ELF-1 (cell line): ENCODE results near the gene ARNT2.
A peak's percentile ranks its signal among the peaks of the same experiment; 100 is the strongest.
"Not testable (repeated sequence)": the region's sequence is repeated elsewhere in the genome, so short reads cannot be mapped to it uniquely, and the experiment has no call there.

ENCODE experiments used
- DNase-seq: peaks from one replicate; pipeline ENCODE4 v3.0.0-alpha.2; 2016; ENCODE audit warnings: low read depth, low spot score

ARNT2 gene

DNA sequence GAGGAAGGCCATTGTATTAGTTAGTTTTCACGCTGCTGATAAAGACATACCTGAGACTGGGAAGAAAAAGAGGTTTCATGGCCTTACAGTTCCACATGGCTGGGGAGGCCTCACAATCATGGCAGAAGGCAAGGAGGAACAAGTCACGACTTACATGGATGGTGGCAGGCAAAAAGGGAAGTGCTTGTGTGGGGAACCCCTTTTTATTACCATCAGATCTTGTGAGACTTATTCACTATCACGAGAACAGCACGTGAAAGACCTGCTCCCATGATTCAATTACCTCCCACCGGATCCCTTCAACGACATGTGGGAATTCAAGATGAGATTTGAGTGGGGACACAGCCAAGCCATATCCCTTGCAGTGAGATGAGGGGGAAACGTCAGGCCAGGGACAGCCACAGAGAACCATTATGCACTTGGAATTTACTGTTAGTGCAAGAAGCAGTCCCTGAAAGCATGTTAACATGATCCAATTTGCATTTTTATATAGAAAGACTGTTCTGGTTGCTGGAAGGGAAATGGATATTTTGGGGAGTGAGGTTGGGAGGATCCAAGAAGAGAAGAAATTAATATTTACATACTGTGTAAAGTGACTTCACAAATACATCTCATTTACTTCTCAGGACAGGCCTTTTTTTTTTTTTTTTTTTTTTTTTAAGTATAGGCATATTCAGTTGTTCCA, 87.1 kb downstream of the ARNT2 start:
- no peak for DNase-seq

GRCh38 chr15:80492409-80492808, 88.2 kb downstream of the ARNT2 start:
- DNase-seq, result no peak

- DNase-seq, result no peak
These were observed 88.7 kb downstream of the ARNT2 start for GRCh38 chr15:80492874-80493273.

- DNase-seq, result peak; percentile 24
These were observed 90.2 kb downstream of the ARNT2 start for GRCh38 chr15:80494351-80494751.

GRCh38 chr15:80494756-80495155, 90.6 kb downstream of the ARNT2 start:
- no peak for DNase-seq

DNA sequence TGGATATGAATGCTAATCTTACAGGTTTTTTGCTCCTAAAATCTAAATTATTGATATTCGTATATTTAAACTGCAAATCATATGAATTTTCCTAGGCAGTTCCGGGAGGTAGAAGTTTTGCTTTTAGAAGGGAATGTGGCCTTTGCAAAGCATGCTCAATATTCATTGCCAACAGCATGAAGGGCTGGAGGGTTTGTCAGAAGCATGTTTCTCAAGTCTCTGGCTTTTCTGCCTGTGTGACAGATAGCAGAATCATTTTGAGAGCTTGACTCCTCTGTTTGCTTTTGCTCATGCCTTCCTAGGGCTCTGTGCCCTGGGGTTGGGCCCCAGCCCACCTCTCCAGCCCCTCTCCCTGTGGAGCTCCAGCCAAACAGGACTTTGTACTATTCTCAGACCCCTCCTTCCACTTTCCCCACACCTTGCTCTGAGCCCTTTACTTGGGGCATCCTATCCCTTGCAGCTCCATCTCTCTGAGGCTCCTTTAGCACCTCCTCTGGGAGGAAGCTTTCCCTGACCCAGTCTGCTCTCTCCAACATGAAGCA, 91.3 kb downstream of the ARNT2 start:
- DNase-seq, result no peak

- DNase-seq, result no peak
These were observed 91.9 kb downstream of the ARNT2 start for GRCh38 chr15:80496096-80496495.

DNA sequence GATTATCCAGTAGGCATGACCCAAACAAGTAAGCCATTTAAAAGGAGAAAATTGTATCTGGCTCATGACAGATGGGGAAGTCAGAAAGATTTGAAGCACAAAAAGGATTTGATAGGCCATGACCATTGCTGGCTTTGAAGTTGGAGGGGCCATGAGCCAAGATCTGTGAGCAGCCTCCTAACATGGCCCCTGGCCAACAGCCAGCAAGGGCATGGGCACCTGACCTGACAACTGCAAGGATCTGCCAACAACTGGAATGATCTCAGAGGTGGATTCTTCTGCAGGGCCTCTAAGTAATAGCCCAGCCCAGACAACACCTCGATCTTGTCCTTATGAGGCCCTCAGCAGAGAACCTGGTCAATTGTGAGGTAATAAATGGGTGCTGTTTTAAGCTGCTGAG, 93.0 kb downstream of the ARNT2 start:
- no peak for DNase-seq

DNA sequence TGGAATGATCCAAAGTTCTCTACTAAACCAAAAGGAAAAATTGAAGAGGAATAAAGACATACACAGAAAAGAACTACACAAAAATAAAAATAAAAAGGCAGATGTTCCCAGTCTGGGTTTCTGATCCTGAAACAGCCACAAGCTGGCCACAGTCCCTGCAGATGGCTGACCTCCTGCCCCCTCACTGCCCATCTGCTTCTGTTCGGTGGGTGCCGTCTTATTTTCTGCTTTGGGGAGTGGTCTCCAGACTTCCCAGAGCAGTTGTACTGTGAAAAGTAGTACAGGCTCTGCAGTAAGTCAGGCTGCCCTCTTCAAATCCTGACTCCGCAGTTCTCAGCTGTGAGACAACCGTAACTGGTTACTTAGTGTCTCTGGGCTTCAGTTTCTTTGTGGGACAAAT, 94.5 kb downstream of the ARNT2 start:
- no peak for DNase-seq

GRCh38 chr15:80500021-80500420, 95.8 kb downstream of the ARNT2 start:
- no peak for DNase-seq

- DNase-seq, result peak; percentile 54
These were observed 97.3 kb downstream of the ARNT2 start for GRCh38 chr15:80501476-80501875.

GRCh38 chr15:80502782-80503181, 98.6 kb downstream of the ARNT2 start:
- peak; percentile 54 for DNase-seq

DNA sequence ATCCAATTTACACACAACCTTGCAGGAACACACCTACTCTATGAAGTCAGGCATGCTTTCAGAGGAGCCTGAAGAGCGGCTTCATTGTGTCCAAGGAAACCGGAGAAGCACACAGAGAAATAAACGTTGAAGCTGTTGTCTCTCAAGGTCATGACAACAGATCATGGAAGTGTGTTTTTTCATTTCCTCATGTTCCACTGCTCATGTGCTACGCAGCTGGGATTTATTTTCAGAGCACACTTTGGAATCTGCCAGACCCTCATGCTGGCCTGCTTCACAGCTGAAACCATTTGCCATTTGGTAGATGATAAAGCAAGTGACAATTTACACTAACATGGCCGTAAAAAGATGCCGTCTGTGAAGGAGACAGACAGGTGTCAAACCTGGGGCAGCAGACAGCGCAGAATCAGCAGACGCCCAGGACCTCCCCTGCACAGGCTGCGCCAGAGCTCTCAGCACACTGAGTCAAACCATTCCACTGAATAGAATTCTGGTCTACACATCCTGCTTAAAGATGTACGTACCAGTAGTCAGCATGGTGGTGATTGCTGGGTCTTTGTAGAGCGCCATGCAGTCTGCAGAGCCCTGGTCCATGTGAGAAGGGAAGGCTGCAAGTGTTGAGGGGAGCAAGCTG, 99.3 kb downstream of the ARNT2 start:
- no peak for DNase-seq

DNA sequence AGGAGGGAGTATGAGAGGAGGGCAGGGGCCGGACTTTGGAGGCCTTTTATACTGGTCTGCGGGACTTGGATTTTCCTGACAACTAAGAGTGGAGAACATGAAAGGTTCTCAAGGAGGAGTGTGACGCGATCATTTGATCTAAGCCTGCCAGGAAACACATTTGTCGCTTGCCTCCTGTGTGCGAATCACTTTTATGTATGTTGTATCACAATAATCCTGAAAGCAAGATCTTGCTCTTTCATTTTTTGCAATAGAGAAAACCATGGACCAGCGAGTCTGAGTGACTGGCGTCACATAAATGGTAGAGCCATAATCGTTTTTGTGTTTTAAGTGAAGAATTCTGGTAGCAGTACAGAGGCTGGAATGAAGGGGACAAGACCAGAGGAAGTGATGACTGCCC, 100.7 kb downstream of the ARNT2 start:
- DNase-seq, result no peak

DNA sequence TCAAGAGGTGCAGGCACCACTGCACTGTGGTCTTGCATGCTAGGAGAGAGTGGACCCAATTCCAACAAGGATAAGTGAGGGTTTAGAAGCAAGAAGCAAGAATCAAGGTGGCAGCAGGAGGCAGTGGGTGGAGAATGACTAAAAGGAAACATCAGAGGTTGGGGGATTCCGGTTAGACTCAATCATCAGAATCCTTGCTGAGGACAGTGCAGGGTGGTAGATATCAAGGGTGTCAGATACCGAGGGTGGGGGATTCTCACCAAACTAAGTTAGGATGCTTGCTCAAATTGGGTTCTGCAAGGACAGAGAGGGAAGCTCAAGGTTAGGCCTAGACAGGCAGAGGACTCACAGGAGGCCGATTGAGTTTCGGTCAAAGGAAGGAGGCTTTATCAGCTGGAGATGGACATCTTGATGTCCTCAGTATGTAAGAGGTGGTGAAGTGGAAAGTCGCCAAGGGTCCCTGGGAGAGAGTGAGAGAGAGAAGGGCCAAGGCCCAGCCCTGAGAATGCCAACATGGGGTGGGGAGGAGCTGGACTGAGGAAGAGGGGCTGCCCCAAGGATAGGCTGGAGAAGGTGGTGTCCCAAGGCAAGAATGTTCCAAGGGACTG, 102.2 kb downstream of the ARNT2 start:
- no peak for DNase-seq

DNA sequence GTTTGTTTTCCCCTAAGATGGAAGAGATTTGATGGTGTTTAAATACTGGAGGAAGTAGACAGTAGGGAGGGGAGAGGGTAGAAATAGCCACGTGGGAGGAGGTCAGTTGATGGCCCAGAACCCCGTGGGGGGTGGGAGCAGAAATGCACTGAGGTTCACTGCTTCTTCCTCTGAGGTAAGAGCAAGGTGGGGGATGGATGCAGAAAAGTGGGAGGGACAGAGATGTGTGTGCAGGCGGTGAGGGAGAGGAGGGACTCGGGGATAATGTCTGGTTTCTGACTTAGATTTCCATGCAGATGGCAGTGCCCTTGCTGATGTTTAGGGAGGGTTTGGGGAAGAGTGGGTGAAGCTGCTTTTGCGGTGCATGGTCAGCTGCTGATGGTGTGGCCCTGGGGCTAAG, 102.9 kb downstream of the ARNT2 start:
- DNase-seq, result no peak

- no peak for DNase-seq
These were observed 103.6 kb downstream of the ARNT2 start for GRCh38 chr15:80507638-80508316.

- no peak for DNase-seq
These were observed 104.6 kb downstream of the ARNT2 start for GRCh38 chr15:80508783-80509182.

DNA sequence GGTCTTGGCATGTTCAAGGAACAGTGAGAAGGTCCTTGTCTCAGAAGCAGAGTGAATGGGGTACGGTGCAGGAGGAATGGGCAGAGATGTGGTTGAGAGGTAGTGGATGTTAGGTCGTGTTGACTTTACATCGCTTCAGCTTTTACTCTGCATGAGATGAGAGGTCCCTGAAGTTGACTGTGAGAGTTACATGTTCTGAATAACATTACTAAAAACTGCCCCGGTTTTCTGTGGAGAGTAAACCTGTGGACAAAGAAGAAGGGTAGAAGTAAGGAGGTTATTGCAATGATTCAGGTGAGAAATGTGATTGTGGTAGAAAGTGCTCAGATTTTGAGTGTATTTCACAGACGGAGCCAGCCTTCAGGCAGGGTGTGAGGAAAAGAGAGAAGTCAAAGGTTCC, 105.6 kb downstream of the ARNT2 start:
- no peak for DNase-seq

DNA sequence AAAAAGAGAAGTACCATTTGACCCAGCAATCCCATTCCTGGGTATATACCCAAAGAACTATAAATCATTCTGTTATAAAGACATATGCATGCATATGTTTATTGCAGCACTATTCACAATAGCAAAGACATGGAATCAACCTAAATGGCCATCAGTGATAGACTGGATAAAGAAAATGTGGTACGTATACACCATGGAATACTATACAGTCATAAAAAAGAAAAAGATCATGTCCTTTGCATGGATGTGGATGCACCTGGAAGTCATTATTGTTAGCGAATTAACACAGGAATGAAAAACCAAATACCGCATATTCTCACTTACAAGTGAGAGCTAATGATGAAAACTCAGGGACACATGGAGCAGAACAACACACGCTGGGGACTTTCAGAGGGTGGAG, 106.8 kb downstream of the ARNT2 start:
- DNase-seq, result not testable (repeated sequence)

- no peak for DNase-seq
These were observed 108.8 kb downstream of the ARNT2 start for GRCh38 chr15:80512726-80513660.
